ENCODE data around the gene HIKESHI. TPM values are rescaled to one million over a fixed set of nuclear protein-coding genes. Genes with fewer than 3 reads are reported as not detected.

Gene HIKESHI
- total and polyA plus RNA-seq, 2 of the 13 experiments (the other 11 are each of a cell fraction or from before 2014, with no cell fraction given): 67.8 to 74.8 TPM

- no peak for TF ChIP-seq ZXDC (CRISPR knock-in tag; IDR thresholded peaks at IDR 0.05)
- TF ChIP-seq ZNF33A (CRISPR knock-in tag; IDR thresholded peaks at IDR 0.05; ENCODE audit: borderline replicate concordance): no peak
- TF ChIP-seq HOXA7 (CRISPR knock-in tag; IDR thresholded peaks at IDR 0.05): no peak
- no peak for TF ChIP-seq ZNF451 (CRISPR knock-in tag; IDR thresholded peaks at IDR 0.05)
- TF ChIP-seq ZNF550 (CRISPR knock-in tag; IDR thresholded peaks at IDR 0.05; ENCODE audit: borderline replicate concordance): no peak
- peak; percentile 85 for TF ChIP-seq ZNF335 (CRISPR knock-in tag; IDR thresholded peaks at IDR 0.05)
- no peak for TF ChIP-seq SKI (IDR thresholded peaks at IDR 0.05; ENCODE audit: partially characterized antibody)
- no peak for TF ChIP-seq AKNA (CRISPR knock-in tag; IDR thresholded peaks at IDR 0.05; ENCODE audit: borderline replicate concordance)
- no peak for TF ChIP-seq SCMH1 (CRISPR knock-in tag; IDR thresholded peaks at IDR 0.05; ENCODE audit: borderline replicate concordance)
- no peak for TF ChIP-seq ZNF567 (CRISPR knock-in tag; IDR thresholded peaks at IDR 0.05; ENCODE audit: borderline replicate concordance)
- no peak for TF ChIP-seq TCF7 (IDR thresholded peaks at IDR 0.05; ENCODE audit: low read depth)
- TF ChIP-seq ZBTB4 (CRISPR knock-in tag; IDR thresholded peaks at IDR 0.05; ENCODE audit: borderline replicate concordance): no peak
- no peak for TF ChIP-seq ZNF12 (CRISPR knock-in tag; IDR thresholded peaks at IDR 0.05)
- TF ChIP-seq DZIP1 (CRISPR knock-in tag; IDR thresholded peaks at IDR 0.05): no peak
- TF ChIP-seq ASH2L (IDR thresholded peaks at IDR 0.05; ENCODE audit: insufficient read length, low read depth, low read length): peak; percentile 98
Measured at GRCh38 chr11:86302092-86302793, at the start of gene HIKESHI (continued).

All from HepG2 (cell line).